ENCODE measurements around the gene STARD8.
"Not testable (repeated sequence)": the region's sequence is repeated elsewhere in the genome, so short reads cannot be mapped to it uniquely, and the experiment has no call there.

Gene STARD8

GRCh38 chrX:68717663-68718442, 70.4 kb downstream of the STARD8 start:
- no peak for DNase-seq (ENCODE audit: low read depth in 2 of 2)

DNA sequence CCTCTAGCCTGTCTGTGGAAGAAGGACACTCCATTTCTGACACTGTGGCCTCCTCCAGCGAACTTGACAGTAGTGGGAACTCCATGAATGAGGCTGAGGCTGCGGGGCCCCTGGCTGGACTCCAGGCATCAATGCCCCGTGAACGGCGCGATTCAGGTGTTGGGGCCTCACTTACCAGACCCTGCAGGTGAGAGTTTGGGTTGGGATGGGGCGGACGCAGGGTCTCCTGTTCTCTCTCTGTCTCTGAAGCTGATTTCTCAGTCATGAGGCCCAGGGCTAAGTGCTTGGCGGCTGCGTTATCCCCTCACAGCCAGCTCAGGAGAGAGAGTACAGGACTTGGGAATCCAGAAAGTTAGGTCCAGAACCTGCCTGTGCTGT, 71.0 kb downstream of the STARD8 start:
- DNase-seq (ENCODE audit: low read depth in 2 of 2) = no peak

DNA sequence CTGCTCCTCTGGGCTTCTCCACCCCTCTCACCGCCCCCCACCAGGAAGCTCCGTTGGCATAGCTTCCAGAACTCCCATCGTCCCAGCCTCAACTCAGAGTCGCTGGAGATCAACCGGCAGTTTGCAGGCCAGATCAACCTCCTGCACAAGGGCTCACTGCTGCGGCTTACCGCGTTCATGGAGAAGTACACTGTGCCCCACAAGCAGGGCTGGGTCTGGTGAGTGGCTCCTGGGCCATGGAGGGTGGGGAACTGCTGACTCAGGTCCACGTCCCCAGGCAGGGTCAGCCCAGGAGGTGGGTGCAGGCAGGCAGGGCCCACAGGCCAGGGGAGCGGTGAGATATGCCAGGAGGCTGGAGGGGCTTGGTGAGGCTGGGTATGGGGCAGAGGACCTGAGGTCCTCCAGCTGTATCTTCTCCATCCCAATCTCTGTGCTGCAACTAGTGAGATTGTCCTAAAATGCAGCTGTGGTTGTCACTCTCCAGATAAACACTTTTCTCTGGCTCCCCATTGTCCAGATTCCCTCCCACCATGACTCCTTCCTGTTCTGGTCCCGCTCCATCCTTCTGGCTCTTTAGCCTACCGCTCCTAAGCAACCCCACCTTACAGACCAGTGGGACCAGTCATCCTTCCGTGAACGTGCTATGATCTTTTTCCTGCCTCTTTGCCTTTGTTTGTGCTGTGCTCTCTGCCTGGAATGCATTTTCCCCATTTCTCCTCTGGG, 71.9 kb downstream of the STARD8 start:
- DNase-seq (ENCODE audit: low read depth in 2 of 2) = no peak

DNA sequence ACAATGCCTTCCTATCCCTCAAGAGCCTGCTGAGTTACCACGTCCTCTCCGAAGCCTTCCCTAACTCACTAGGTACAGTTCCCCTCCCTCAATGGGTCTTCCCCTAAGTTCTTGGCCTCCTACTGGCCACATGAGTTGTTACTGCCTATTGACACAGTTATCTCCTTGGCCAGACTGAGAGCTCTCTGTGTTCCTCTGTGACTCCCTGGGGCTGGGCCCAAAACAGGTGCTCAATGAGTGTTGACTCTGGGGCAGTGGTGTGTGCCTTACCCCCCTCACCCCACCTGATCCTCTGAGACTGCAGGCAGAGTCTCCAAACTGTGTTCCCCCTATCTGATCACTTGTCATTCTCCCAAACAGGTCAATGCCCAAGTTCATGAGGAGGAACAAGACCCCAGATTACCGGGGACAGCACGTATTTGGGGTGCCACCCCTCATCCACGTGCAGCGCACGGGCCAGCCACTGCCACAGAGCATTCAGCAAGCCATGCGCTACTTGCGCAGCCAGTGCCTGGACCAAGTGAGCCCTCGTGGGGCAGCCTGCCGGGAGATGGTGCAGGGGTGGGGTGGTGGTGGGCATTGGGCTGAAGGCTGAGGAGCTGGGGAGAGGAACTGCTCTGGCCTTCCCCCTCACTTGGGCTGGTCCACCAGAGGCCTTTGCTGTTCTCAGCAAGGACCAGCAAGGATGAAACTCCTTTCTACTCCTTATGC, 72.6 kb downstream of the STARD8 start:
- no peak for DNase-seq (ENCODE audit: low read depth in 2 of 2)

DNA sequence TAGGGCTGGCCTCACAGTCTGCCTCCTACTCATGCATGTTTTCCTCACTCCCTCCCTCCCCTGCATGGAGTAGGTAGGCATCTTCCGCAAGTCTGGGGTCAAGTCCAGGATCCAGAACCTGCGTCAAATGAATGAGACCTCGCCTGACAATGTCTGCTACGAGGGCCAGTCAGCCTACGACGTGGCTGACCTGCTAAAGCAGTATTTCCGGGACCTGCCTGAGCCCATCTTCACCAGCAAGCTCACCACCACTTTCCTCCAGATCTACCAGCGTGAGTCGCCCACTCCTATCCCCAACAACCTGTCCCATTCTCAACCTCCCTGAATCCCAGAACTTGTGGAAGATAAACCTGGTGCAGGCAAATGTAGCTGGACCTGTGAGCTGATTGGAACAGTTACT, 73.4 kb downstream of the STARD8 start:
- no peak for DNase-seq (ENCODE audit: low read depth in 2 of 2)

DNA sequence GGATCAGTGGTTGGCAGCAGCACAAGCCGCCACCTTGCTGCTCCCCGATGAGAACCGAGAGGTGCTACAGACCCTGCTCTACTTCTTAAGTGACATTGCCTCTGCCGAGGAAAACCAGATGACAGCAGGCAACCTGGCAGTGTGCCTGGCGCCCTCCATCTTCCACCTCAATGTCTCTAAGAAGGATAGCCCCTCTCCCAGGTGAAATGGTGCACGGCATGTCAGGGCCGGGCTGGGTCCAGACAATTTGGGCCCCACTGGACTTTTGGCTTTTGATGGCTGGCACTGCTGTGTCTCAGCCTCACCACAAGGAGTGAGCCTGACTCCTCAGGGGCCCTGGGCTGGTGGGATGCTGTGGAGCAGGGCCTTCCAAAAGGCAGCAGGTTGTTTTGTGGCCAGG, 74.1 kb downstream of the STARD8 start:
- DNase-seq (ENCODE audit: low read depth in 2 of 2) = no peak

DNA sequence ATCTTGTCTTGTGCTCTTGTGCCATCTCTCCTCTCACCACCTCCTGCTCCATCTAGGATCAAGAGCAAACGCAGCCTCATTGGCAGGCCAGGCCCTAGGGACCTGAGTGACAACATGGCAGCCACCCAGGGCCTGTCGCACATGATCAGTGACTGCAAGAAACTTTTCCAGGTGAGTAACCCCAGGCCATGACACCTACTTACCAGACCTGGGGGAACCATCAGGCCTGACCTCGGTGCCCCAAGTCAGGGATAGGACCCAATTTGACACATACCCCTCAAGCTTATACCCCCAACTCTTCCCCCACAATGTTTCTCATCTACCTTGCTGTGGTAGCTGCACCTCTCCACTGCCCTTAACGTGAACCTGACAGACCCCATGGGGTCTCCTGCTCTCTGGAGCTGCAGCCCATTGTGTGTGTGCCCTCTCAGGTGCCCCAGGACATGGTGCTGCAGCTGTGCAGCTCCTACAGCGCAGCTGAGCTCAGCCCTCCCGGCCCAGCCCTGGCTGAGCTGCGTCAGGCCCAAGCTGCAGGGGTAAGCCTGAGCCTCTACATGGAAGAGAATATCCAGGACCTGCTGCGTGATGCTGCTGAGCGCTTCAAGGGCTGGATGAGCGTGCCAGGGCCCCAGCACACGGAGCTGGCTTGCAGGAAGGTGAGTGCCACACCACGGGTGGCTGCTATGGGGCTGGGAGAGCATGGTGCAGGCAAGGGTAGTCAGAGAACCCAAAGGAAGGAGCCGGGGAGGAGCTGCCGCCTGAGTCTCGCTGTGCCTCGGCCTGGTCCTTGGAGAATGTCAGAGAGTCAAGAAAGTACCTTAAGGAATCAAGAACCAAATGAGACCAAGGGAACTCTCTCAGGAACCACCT, 74.8 kb downstream of the STARD8 start:
- DNase-seq (ENCODE audit: low read depth in 2 of 2) = no peak

DNA sequence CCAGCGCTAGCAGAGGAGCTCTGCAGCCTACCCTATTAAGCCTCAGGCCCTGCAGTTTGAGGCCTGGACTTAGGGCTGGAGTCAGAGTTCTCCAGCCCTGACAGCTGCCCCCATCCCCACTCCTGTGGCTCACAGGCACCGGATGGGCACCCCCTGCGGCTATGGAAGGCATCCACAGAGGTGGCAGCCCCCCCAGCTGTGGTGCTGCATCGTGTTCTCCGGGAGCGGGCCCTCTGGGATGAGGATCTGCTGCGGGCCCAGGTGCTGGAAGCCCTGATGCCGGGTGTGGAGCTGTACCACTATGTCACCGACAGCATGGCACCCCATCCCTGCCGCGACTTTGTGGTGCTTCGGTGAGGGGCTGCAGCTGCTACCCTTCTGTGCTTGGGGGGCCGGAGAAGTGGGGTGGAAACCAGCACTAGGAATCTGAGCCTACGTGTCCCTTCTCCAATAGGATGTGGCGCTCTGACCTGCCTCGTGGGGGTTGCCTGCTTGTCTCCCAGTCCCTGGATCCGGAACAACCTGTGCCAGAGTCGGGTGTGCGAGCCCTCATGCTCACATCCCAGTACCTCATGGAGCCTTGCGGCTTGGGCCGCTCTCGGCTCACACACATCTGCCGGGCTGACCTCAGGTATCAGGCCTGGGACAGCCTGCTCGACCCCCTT, 76.2 kb downstream of the STARD8 start:
- DNase-seq (ENCODE audit: low read depth in 2 of 2) = no peak

DNA sequence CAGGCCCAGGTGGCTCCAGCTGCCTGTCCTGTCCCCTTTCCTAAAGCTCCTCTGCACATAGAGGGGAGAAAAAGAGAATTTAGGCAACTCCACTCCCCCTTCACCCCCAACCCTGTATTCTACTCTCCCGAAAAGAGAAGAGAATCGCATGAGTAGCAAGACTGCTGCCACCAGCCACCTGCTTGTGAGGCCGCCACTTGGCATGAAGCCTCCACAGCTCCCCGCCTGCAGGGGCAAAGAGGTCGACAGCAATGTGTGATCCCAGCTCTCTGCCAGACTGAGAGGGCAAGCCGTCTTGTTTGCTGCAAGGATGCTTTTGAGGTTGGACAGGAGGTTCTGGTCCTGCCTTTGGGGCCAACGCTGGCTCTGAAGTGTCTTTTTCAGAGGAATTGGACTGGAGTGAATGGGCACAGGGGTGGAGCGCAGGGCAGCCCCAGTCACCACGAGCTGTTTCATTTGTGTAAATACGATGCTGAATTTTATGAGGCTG, 77.1 kb downstream of the STARD8 start:
- DNase-seq (ENCODE audit: low read depth in 2 of 2) = no peak

GRCh38 chrX:68725756-68726365, 78.4 kb downstream of the STARD8 start:
- no peak for DNase-seq (ENCODE audit: low read depth in 2 of 2)

DNA sequence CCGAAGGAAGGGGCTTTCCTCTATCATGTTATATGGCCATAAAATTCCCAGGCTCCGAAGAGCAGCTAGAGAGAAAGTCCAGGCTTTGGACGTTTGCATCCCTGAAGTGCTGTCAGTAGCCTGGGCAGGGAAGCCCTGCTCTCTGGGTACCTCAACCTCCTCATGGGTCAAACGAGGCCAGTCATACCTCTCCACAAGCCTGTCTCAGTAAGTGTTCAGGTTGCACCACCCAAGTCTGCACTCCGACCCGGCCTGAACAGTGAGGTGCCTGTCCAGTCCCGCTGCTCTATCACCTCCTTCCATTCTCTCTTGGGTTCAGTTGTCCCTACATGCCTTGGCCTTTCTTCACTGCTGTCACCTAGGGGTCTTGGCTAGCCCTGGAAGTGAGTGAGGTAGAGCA, 78.9 kb downstream of the STARD8 start:
- no peak for DNase-seq (ENCODE audit: low read depth in 2 of 2)

- DNase-seq (ENCODE audit: low read depth in 2 of 2) = no peak
Measured at GRCh38 chrX:68727696-68728095, 80.2 kb downstream of the STARD8 start.

DNA sequence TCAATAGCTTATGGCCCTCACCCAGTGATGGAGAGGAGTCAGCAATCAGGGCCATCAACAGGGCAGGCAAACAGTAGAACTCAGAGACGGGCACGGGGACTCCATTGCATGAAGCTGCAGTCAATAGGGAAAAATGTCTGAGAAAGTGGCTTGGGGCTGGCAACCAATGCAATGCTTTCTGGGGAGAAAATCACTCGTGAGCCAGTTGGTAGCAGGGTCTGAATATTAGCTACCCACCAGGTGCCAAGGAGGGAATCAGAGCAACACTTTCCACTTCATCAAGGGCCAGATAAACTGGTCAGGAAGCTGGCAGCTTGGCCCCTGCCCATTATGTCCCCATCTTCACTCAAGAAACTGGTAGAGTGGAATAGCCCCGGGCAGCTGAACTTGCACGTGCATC, 80.7 kb downstream of the STARD8 start:
- DNase-seq (ENCODE audit: low read depth in 2 of 2) = no peak

DNA sequence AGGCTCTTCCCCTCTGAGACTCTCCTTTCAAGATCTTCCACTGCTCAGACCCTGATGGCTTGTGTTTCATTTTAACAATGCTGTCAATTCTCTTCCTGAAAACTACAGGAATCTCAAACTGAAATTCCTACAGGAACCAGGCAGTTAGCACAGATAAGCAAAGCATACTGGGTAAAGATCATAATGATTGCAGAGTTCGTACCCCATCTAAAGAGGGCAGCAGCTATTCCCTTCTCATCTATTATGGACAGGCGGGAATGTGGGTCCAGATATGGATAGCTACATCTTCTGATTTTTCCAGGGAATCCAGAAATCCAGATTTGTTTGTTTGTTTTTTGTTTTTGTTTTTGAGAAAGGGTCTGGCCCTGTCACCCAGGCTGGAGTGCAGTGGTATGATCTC, 83.8 kb downstream of the STARD8 start:
- no peak for DNase-seq (ENCODE audit: low read depth in 2 of 2)

DNA sequence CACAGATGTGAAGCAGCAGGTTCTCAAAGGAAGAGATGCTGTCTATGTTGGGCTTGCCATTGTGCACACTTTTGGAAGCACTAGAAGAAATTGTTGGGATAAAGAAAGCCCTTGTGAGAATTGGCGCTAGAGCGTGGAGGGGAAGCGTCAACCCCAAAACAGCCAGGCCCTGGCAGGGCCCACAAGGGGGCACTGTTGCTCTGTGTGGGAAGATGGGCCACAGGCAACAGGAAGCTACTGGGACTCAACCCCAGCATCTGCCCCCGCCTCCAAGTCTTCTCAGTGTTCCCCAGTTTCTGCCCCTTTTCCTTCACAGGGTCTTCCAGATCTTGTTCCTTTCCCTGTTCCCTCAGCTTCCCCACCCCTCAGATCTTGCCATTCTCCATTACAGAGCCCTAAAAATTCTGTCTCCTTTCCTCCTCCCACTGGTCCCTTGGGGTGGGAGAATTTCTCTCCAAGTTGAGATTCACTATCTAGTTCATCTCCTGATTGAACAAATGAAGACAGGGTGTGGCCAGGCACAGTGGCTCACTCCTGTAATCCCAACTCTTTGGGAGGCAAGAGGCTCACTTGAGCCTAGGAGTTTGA, 85.5 kb downstream of the STARD8 start:
- peak; percentile 21 to 70 for DNase-seq (ENCODE audit: low read depth in 2 of 2)

GRCh38 chrX:68735266-68735665, 87.8 kb downstream of the STARD8 start:
- no peak for DNase-seq (ENCODE audit: low read depth in 2 of 2)

DNA sequence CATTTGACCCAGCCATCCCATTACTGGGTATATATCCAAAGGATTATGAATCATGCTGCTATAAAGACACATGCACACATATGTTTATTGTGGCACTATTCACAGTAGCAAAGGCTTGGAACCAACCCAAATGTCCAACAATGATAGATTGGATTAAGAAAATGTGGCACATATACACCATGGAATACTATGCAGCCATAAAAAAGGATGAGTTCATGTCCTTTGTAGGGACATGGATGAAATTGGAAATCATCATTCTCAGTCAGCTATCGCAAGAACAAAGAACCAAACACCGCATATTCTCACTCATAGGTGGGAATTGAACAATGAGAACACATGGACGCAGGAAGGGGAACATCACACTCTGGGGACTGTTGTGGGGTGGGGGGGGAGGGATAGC, 94.4 kb downstream of the STARD8 start:
- DNase-seq (ENCODE audit: low read depth in 2 of 2) = not testable (repeated sequence)

GRCh38 chrX:68743754-68744153, 96.3 kb downstream of the STARD8 start:
- no peak for DNase-seq (ENCODE audit: low read depth in 2 of 2)

- no peak for DNase-seq (ENCODE audit: low read depth in 2 of 2)
Measured at GRCh38 chrX:68746988-68747387, 99.5 kb downstream of the STARD8 start.

- no peak for DNase-seq (ENCODE audit: low read depth in 2 of 2)
Measured at GRCh38 chrX:68748030-68748429, 100.6 kb downstream of the STARD8 start.

Data from stimulated activated CD4-positive, alpha-beta T cell treated with anti-CD3 and anti-CD28 coated beads, Interleukin-15, amount 100 ng/mL, for 48 hours (primary cell).